ENCODE data around the gene POLR3H. TPM values are rescaled to one million over a fixed set of nuclear protein-coding genes. Genes with fewer than 3 reads are reported as not detected.

Gene POLR3H
- total RNA-seq, 1 experiment from 2014 or later, result 21.2 TPM

DNA sequence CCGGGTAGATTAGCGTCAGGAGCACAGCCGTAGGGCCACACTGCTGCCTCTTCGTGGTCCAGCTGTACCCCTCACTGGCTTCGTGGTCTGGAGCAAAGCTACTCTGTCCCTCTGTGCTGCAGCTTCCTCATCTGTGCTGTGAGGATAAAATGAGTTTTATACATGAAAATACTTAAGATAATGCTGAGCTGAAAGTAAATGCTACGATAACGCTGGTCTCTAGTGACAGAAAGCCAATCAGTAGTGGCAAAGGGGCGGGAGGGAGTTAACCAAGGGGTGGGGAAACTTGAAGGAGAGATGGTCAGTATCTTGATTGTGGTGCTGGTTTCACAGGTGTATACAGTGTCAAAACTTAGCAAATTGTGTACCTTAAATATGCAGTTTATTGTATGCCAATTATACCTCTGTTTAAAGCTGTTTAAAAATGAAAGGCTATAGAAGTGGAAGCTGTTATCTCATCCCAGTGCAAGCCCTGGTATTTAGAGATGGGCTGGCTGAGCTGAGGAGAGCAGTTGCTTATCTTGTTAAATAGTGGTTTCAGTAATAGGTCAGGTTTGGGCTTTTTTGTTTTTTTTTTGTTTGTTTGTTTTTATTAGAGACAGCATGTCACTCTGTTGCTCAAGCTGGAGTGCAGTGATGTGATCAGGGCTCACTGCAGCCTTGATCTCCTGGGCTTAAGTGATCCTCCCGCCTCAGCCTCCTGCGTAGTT is 38.6 kb downstream of the POLR3H start:
- H2AFZ ChIP-seq (ENCODE audit: low read length), result no peak overlapping the region
- no peaks in the 10 kb centered on the region for H3K27me3 ChIP-seq (ENCODE audit: low read length)
- ChIA-PET POLR2A (ENCODE audit: unreplicated experiment) (no interaction called here), CTCF (no interaction called here)
- no peaks in the 10 kb centered on the region for H3K4me1 ChIP-seq (ENCODE audit: insufficient read depth, low read length)
- no peak overlapping the region for H3K9ac ChIP-seq (ENCODE audit: low read length)
- no peaks in the 10 kb centered on the region for H4K20me1 ChIP-seq (ENCODE audit: low read length)
- no peak overlapping the region for H3K4me3 ChIP-seq (ENCODE audit: low read length)
- peaks cover 5% of the 10 kb centered on the region for H3K36me3 ChIP-seq (ENCODE audit: low read depth, low read length)
- TF ChIP-seq, protein P1, sequence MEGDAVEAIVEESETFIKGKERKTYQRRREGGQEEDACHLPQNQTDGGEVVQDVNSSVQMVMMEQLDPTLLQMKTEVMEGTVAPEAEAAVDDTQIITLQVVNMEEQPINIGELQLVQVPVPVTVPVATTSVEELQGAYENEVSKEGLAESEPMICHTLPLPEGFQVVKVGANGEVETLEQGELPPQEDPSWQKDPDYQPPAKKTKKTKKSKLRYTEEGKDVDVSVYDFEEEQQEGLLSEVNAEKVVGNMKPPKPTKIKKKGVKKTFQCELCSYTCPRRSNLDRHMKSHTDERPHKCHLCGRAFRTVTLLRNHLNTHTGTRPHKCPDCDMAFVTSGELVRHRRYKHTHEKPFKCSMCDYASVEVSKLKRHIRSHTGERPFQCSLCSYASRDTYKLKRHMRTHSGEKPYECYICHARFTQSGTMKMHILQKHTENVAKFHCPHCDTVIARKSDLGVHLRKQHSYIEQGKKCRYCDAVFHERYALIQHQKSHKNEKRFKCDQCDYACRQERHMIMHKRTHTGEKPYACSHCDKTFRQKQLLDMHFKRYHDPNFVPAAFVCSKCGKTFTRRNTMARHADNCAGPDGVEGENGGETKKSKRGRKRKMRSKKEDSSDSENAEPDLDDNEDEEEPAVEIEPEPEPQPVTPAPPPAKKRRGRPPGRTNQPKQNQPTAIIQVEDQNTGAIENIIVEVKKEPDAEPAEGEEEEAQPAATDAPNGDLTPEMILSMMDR (conservative IDR thresholded peaks at IDR 0.05; ENCODE audit: low read depth, low read length), result no peak
- TF ChIP-seq EZH2 (IDR thresholded peaks at IDR 0.05; ENCODE audit: low read length, unreplicated experiment), result no peak
- no peak for TF ChIP-seq EZH2phosphoT487 (IDR thresholded peaks at IDR 0.05; ENCODE audit: borderline replicate concordance, low read length)
- no peak overlapping the region for H3K27ac ChIP-seq (ENCODE audit: low read length)
- 0 out of 2 replicates have a peak, but pooled peaks cover 12% of the 10 kb centered on the region for H3K79me2 ChIP-seq (ENCODE audit: low read length)
- no peak overlapping the region for H3K4me2 ChIP-seq (ENCODE audit: low read length)
- ATAC-seq (no peak), DNase-seq (no peak)
- H3F3A ChIP-seq (ENCODE audit: low read length, unreplicated experiment), result no peaks in the 10 kb centered on the region
- no TSS peak for BruUV-seq (replicated peaks)
- H3K9me3 ChIP-seq (ENCODE audit: low read length), result no peaks in the 10 kb centered on the region
- intact Hi-C loops (cut with micrococcal nuclease), result no loop called here
- no peaks in the 10 kb centered on the region for H3K9me2 ChIP-seq (replicated peaks; ENCODE audit: low read length)

DNA sequence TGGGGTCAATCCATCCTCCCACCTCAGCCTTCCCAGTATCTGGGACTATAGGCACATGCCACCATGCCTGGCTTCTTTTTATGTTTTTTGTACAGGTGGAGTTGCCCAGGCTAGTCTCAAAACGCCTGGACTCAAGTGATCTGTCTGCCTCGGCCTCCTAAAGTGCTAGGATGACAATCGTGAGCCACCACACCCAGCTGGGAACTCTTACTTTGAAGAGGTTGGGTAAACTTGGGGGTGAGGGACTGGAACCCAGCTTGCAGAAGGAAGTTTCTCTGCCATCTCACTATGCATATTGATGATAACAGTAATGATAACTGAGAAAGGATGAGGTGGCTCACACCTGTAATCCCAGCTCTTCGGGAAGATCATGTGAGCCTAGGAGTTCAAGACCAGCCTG is 39.5 kb downstream of the POLR3H start:
- Histone ChIP-seq H3K4me2 (ENCODE audit: low read length) (no peak overlapping the region), H3K9me2 (replicated peaks; ENCODE audit: low read length) (no peaks in the 10 kb centered on the region), H3K4me1 (ENCODE audit: insufficient read depth, low read length) (no peaks in the 10 kb centered on the region), H3K9me3 (ENCODE audit: low read length) (no peaks in the 10 kb centered on the region), H3F3A (ENCODE audit: low read length, unreplicated experiment) (no peaks in the 10 kb centered on the region), H4K20me1 (ENCODE audit: low read length) (no peaks in the 10 kb centered on the region), H3K36me3 (ENCODE audit: low read depth, low read length) (peaks cover 5% of the 10 kb centered on the region), H3K27me3 (ENCODE audit: low read length) (no peaks in the 10 kb centered on the region), H3K4me3 (ENCODE audit: low read length) (no peak overlapping the region), H3K79me2 (ENCODE audit: low read length) (0 out of 2 replicates have a peak, but pooled peaks cover 12% of the 10 kb centered on the region), H3K9ac (ENCODE audit: low read length) (no peak overlapping the region), H2AFZ (ENCODE audit: low read length) (no peak overlapping the region), H3K27ac (ENCODE audit: low read length) (no peak overlapping the region)
- DNase-seq (no peak), ATAC-seq (no peak)
- intact Hi-C loops (cut with micrococcal nuclease), result no loop called here
- ChIA-PET POLR2A (ENCODE audit: unreplicated experiment) (no interaction called here), CTCF (no interaction called here)
- TF ChIP-seq EZH2phosphoT487 (IDR thresholded peaks at IDR 0.05; ENCODE audit: borderline replicate concordance, low read length) (no peak), EZH2 (IDR thresholded peaks at IDR 0.05; ENCODE audit: low read length, unreplicated experiment) (no peak)
- TF ChIP-seq, protein P1 (conservative IDR thresholded peaks at IDR 0.05; ENCODE audit: low read depth, low read length), result no peak
- no TSS peak for BruUV-seq (replicated peaks)

DNA sequence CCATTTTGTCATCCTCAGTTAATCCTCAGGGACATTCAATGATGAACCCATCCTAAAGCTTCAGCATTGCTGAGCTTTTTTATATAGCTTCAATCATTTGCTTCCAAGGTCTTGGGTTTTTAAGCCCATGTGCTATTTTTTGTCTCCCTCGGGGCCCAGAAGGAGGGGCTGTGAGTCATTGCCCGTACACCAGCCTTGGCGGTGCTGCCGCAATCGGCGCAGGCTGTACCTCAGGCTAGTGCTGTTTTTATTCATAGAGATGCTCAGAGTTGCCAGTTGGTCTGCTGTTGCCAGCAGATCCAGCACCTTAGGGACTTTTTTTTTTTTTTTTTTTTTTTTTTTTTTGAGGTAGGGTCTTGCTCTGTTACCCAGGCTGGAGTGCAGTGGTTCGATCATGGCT is 39.9 kb downstream of the POLR3H start:
- no peaks in the 10 kb centered on the region for H3F3A ChIP-seq (ENCODE audit: low read length, unreplicated experiment)
- DNase-seq (no peak), ATAC-seq (no peak)
- POLR2A ChIA-PET (ENCODE audit: unreplicated experiment), result no interaction called here
- no peak overlapping the region for H2AFZ ChIP-seq (ENCODE audit: low read length)
- peaks cover 5% of the 10 kb centered on the region for H3K36me3 ChIP-seq (ENCODE audit: low read depth, low read length)
- H3K9ac ChIP-seq (ENCODE audit: low read length), result no peak overlapping the region
- no peak overlapping the region for H3K4me2 ChIP-seq (ENCODE audit: low read length)
- intact Hi-C loops (cut with micrococcal nuclease), result no loop called here
- no peaks in the 10 kb centered on the region for H3K27me3 ChIP-seq (ENCODE audit: low read length)
- H3K4me1 ChIP-seq (ENCODE audit: insufficient read depth, low read length), result no peaks in the 10 kb centered on the region
- H3K4me3 ChIP-seq (ENCODE audit: low read length), result no peak overlapping the region
- H3K9me3 ChIP-seq (ENCODE audit: low read length), result no peaks in the 10 kb centered on the region
- no peaks in the 10 kb centered on the region for H3K9me2 ChIP-seq (replicated peaks; ENCODE audit: low read length)
- CTCF ChIA-PET, result no interaction called here
- no peaks in the 10 kb centered on the region for H4K20me1 ChIP-seq (ENCODE audit: low read length)
- BruUV-seq (replicated peaks), result no TSS peak
- H3K27ac ChIP-seq (ENCODE audit: low read length), result no peak overlapping the region
- TF ChIP-seq EZH2 (IDR thresholded peaks at IDR 0.05; ENCODE audit: low read length, unreplicated experiment), result no peak
- TF ChIP-seq, protein P1 (conservative IDR thresholded peaks at IDR 0.05; ENCODE audit: low read depth, low read length), result no peak
- TF ChIP-seq EZH2phosphoT487 (IDR thresholded peaks at IDR 0.05; ENCODE audit: borderline replicate concordance, low read length), result no peak
- peaks cover 14% of the 10 kb centered on the region; the same call in 1 of the 2 replicates for H3K79me2 ChIP-seq (ENCODE audit: low read length)

Data from PC-3 (cell line).